Gastrocnemius medialis (tissue), 4 donors: ENCODE results near the gene FBLIM1.

Source experiments
- POLR2A ChIP-seq, 2 donors: fragments of 450-650 bp; IDR thresholded peaks; one replicate each; pipeline ENCODE4 v1.6.1; 2017; ENCODE audit warnings: antibody characterized with exemption in 2 of 2, mild to moderate bottlenecking in 2 of 2, moderate library complexity in 2 of 2
- TF ChIP-seq, protein P1 (sequence below), 5 experiments: fragments of 450-650 bp in 3 of 5; fragments of 200-600 bp in 2 of 5; sonication (generic) in 2 of 5; IDR thresholded peaks in 4 of 5; conservative IDR thresholded peaks in 1 of 5; 1 replicate in 4 of 5; 2 replicates in 1 of 5; pipeline ENCODE4 v1.5.1; 2016 to 2019; ENCODE audit warnings: antibody characterized with exemption in 5 of 5, mild to moderate bottlenecking in 3 of 5, moderate library complexity in 3 of 5

DNA sequence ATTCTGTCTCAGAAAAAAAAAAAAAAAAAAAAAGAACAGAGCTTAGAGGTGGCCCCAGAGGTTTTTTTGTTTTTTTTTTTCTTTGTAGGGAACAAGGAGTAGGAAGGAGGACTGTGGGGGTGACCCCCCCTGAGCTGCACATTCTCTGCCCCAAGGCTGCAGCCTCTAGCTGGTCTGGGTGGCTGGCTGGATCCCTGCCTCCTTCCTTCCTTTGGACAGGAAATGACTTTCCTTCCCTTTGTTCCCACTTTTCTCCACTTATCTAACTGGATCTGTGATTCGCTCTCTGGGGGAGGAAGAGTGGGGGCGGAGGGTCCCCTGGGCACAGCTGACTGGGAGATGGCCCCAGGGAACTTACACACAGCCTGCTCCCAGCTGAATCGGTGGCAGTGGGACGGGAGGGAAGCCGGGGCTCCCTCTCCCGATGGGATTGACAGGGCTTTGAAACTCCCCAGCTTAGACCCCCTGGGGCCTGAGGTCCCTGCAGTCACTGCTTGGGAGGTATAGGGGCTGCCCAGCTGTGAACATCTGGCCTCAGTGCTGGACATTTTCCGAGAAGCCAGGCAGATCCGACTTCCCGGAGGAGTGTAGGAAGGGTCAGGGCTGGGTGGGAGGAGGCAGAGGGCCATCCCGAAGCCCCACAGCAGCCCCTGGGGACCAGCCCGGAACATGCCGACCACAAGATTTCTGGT lies 2.1 kb downstream of the FBLIM1 start:
- TF ChIP-seq, protein P1, sequence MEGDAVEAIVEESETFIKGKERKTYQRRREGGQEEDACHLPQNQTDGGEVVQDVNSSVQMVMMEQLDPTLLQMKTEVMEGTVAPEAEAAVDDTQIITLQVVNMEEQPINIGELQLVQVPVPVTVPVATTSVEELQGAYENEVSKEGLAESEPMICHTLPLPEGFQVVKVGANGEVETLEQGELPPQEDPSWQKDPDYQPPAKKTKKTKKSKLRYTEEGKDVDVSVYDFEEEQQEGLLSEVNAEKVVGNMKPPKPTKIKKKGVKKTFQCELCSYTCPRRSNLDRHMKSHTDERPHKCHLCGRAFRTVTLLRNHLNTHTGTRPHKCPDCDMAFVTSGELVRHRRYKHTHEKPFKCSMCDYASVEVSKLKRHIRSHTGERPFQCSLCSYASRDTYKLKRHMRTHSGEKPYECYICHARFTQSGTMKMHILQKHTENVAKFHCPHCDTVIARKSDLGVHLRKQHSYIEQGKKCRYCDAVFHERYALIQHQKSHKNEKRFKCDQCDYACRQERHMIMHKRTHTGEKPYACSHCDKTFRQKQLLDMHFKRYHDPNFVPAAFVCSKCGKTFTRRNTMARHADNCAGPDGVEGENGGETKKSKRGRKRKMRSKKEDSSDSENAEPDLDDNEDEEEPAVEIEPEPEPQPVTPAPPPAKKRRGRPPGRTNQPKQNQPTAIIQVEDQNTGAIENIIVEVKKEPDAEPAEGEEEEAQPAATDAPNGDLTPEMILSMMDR (IDR thresholded peaks at IDR 0.05 in 4 of 5, conservative IDR thresholded peaks at IDR 0.05 in 1 of 5): no peak
- TF ChIP-seq POLR2A (IDR thresholded peaks at IDR 0.05): no peak
